NCI-H2029 (cell line): ENCODE measurements around the gene LAMTOR5.

Experiments
- DNase-seq: peaks from one replicate; lab custom pipeline; 2025; lab: John Stamatoyannopoulos, UW

The LAMTOR5 gene

DNA sequence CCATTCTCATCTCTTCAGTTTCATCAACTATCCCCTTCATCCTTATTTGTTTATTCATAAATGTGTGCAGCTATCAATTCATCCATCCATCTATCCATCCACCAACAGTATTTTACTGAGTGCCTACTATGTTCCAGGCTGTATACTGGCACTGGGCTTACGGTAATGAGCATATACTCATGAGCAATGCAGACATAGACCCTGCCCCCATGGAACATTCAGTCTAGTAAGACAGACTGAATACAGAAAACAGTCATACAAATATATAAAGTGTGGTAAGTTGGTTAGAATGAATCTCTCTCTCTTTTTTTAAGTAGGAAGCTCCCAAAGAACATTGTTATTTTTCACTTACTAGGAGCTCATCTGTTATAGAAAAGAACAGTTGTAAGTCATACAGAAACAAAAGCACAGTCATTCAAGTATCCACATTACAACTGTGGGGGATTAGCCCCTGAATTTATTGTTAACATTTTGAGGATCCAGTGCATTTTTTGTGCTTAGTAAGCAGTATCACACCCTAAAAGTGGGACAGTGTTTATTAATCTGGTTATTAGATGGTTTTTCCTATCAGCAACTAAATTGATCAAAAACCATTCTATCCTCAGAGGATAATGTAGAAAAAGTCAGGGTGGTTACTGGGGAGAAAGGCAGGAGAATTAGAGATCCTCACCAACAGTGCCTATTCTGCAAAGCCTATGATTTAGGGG, 20.3 kb downstream of the LAMTOR5 start:
- no peak for DNase-seq

DNA sequence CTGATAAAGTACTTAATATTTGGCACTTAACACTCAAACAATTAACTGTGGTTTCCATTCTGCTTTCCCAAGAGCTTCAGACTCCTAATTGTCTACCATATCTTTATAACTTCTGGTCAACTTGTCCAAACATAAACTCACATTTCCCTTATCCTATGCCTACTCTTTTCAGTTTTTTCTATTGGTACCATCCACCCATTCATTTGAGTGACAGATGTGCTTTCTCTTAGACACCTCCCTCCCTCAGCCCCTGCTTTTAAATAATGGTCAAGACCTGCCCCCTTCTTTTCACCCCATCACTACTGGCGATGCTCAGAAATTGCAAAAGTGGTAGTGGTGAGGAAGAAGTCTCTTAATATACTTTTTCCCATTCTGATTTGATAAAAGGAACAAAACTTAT, 22.1 kb downstream of the LAMTOR5 start:
- DNase-seq: no peak

DNA sequence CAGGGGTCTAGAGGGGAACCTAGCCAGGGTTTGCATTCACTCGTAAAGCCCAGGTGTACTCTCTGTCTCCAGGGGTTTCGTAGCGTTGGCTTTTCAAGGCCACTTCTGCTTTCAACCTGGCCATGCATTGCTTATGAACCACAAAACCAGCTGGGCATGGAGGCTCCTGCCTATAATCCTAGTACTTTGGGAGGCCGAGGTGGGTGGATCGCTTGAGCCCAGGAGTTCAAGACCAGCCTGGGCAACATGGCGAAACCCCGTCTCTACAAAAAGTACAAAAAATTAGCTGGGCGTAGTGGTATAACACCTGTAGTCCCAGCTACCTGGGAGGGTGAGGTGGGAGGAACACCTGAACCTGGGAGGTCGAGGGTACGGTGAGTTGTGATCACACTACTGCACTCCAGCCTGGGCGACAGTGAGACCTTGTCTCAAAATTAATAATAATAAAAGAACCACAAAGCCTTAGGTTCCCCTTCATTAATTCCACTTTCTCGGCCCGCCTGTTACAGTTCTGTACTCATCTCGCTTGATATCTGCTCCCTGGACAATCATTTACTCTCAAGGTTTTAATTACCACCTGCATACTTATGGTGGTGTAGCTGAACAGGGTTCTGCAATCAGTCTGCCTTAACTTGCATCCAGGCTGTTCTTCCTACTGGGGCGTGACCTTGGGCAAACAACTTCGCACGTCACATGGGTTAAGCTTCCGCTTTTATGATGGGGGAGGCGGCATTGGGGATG, 22.7 kb downstream of the LAMTOR5 start:
- no peak for DNase-seq

DNA sequence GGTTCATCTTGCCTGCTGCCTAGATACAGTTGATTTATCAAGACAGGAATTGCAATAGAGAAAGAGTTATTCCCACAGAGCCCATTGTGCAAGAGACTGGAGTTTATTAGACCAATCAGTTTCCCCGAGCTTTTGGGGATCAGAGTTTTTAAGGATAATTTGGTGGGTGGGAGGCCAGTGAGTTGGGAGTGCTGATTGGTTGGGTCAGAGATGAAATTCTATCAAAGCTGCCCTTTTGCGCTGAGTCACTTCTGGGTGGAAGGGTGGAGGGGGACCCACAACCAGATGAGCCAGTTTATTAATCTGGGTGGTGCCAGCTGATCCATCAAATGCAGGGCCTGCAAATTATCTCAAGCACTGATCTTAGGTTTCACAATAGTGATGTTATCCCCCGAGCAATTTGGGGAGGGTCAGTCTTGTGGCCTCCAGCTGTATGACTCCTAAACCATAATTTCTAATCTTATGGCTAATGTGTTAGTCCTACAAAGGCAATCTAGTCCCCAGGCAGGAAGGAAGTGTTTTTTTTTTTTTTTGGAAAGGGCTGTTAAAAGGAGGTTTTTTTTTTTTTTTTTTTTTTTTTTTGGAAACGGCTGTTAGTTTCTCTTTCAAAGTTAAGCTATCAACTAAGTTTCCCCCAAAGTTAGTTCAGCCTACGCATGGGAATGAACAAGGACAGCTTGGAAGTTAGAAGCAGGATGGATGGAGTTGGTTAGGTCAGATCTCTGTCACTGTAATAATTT, 24.1 kb downstream of the LAMTOR5 start:
- no peak for DNase-seq

DNA sequence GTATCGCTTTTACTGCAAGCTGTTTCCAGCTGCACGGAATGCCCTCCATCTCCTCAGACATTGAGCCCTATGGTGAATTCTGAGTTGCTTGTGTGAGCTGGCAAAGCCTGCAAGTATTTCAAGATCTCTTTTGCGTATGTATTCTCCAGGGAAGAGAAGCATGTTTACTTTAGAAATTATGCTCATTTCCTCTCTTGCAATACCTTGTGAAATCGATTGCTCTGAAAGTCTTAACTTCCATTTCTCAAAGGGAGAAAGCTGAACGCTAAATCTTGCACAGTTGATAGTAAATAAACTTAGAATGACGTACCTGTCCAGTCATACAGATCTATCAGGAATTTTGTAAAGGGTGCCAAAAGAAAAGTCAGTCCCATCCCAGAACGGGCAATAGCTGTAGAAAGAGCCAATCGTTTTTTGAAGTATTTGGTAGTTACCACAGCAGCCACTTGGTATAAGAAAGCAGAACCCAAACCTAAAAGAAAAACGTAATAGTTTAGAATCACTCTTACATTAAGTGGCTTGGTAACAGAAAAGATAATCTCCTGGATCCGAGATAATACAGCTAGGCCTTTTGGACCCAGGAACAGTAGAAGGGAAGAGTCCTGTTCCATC, 26.7 kb downstream of the LAMTOR5 start:
- no peak for DNase-seq

DNA sequence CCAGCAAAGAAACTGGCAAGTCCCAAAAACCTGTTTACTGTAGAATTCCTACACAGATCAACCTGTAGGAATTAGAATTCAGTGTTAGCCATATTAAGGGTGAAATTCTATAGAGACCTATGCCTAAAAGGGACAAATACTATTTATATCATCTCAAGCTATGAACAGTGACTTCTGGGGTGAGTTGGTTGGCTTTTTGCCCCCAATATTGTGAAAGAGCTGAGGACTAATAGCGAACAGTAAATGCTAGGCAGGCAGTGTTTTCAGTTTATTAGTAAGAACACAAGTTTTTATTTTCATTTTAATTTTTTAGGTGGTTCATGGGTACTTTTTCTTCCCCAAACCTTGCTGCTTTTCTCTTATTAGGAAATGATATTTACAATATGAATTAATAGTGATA, 32.0 kb downstream of the LAMTOR5 start:
- DNase-seq: no peak

DNA sequence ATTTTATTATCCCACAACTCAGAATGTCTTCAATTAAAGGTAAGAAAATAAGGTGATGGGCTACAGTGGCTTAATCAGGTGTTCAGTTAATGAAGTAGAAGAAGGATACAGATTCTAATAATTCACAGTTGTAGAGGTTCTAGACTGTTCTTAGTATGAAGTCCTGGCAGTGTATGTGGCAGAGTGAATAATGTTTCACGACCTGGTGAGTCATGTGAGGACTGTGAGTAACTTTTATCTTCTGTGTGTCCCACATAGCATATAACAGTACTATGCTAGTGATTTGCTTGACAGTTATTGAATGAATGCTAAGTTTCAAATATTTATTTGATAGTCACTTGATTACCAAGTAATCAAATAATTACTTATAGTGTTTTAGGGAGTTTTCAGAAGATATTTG, 36.7 kb downstream of the LAMTOR5 start:
- no peak for DNase-seq

DNA sequence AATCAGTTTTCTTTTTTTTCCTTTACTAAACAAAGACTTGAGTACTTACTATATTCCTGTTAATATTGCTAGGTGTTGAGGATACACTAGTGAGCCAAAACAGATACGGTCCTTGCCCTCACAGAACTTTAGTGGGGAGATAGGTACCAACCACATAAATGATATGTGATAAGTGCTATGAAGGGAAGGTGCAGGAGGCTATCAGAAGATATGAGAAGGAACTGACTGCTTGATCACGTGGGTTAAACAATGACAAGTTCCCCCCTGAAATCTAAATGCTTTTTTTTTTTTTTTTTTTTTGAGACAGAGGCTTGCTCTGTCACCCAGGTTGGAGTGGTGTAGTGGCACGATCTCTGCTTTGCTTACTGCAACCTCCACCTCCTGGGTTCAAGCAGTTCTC, 43.3 kb downstream of the LAMTOR5 start:
- DNase-seq: no peak

DNA sequence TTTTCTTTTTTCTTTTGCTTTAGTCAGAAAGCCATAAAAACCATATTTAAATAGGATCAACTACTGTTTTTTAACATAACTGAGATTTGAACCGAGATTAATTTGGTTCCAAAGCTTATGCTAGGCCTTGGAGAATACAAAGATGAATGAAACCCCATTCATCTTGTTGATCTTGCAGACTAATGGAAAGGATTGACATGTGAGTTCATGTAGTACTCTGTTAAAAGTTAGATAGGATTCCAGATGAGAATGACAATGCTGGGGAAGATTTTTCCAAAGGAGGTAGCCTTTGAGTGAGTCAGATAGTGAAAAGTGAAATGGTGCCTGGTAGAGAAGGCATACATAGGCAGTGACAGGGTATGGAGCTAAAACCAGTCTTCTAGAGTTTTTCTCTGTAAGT, 45.6 kb downstream of the LAMTOR5 start:
- no peak for DNase-seq

DNA sequence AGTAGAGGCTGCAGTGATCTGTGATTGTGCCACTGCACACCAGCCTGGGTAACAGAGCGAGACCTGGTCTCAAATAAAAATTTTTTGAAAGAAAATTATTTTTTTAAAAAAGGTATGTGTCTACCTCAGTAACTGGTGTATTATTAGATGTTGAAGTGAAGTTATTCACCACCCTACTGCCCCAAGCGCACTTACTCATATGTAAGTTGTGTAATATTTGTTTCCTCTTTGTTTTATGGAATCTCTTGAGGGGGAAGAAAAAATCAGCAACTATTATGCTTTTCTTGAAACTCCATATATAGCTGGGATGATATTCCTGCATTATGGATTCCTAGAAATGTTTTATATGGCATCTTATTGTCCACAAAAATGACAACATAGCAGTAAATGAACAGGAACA, 47.1 kb downstream of the LAMTOR5 start:
- no peak for DNase-seq

DNA sequence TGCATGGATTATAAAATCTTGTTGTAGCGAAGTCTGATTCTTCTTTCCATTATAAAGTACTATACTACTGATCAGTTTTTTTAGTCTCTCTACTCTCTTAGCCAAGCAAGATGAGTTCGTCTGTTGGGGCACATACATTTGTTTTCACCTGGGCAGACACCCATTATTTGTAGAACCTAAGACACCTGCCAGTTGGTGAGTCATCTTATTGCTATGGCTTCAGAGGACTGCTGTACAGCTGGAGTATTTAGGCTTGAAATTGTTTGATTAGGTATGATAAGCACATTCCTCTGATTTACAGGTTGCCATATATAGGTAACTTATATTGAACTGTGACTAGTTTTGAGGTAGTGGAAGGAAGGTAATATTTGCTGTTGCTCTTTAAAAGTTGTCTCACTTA, 51.1 kb downstream of the LAMTOR5 start:
- peak; percentile 16 for DNase-seq

DNA sequence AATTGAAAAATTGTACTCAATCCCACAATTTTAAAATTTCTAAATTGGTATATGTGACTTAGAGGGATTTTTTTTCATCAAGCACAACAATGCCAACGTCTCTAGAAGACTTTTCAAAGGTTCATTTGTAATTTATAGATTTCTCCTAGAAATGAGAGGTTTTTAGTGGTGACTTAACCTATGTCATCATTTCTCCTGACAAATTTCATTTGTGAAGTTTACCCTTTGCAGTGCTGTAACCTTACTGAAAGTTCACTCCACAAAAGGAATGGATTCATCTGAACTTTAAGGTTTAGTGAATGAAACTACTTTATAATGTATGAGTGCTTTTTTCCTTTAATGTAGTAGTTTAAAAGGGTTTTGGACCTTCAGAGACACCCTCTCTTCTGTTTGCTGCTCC, 52.2 kb downstream of the LAMTOR5 start:
- no peak for DNase-seq
